NCI-H345 treated with DMSO at 0.1 percent for 48 hours (cell line): Measurements from ENCODE around the gene TDRD9.

ENCODE experiments used
- DNase-seq: peaks from one replicate; lab custom pipeline; 2025; ENCODE audit not compliant: unreplicated experiment; lab: John Stamatoyannopoulos, UW

Gene TDRD9

DNA sequence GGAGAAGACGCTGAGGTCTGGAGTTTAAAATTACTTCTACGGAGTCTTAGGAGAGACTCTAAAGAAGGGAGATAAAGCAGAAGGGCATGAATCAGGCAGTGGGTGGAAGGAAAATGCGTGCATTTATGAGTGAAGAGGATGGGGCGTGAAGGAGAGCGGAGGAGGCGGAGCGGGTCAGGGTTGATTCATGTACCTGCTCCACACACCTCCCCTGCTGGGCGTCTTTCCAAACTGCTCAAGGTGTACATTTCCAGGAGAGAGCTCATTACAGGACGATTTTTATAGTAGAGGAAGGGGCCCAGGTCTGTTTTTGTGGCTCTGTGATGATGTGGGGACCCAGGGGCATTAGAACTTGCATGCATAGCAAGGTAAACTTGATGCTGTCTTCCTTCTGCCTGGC, 92.2 kb downstream of the TDRD9 start:
- DNase-seq: no peak

GRCh38 chr14:104023325-104024055, 95.2 kb downstream of the TDRD9 start:
- DNase-seq: no peak

GRCh38 chr14:104025534-104025933, 97.3 kb downstream of the TDRD9 start:
- no peak for DNase-seq

GRCh38 chr14:104026024-104026423, 97.8 kb downstream of the TDRD9 start:
- no peak for DNase-seq

DNA sequence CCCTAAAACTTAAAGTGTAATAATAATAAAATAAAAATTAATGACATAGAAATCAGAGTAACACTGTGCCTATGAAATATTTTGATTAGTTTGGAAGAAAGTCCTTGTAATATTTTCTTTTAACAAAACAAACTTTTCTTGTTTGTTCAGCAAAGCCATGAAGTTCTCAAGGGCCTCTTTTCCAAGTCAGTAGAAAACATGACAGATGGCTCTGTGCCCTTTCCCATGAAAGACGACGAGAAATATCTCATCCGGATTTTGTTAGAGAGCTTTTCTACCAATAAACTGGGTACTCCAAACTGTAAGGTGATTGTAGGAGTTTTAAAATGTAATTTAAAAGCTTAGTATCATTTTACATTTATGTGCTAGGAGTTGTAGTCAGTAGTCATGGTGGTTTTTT, 102.7 kb downstream of the TDRD9 start:
- DNase-seq: no peak

GRCh38 chr14:104031384-104031783, 103.1 kb downstream of the TDRD9 start:
- DNase-seq: no peak

DNA sequence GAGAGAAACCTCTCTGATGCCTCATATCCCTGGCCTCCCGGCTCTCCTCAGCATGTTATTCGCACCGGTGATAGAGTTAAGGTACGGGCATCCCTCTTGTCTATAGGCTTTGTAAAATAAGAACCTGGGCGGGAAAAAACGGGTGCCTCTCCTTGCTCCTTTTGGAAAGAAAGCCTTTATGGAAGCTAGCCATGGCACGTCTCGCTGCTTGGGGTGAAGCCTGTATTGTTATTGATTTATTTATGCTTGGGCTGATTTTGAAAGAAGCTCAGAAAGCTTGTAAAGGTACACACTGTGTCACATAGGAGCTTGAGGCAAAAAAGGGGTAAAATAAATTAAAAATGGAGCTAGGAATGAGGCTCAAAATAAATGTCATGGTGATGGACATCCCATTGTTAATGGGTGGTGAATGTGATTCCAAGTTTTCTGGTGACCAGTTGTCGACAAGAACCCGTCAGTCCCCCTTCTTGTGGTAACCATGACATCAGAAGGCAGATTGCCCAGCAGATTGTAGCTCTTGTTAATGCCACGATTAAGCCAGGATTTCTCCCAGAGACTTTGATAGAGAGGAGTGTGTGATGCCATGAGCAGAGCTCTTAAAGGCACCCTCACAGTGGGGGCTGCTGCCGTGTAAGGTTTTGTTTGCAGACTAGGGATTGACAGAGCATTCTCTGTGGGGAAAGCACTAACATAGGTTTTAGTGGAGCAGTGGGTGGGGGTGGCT, 106.9 kb downstream of the TDRD9 start:
- no peak for DNase-seq

GRCh38 chr14:104036212-104036611, 108.0 kb downstream of the TDRD9 start:
- DNase-seq: no peak

DNA sequence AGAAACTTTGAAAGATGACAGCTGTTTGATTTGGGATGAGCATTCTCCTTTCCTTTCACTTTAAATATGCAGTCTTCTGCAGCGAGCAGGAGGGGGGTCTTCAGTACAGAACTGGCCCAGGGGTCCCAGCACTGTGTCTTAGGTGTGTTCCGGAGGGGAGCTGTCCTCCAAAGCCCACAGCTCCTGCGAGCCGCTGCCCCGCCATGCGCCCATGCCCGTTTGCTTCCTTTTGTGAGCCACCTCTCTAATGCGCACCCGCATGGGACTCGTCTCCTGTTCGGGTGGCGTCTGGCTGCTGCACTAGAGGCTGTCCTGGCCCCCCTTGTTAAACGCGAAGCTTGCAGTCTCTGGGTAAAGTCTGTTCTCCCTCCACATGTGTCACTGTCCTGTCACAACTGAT, 108.8 kb downstream of the TDRD9 start:
- DNase-seq: no peak

GRCh38 chr14:104037903-104038302, 109.6 kb downstream of the TDRD9 start:
- no peak for DNase-seq

DNA sequence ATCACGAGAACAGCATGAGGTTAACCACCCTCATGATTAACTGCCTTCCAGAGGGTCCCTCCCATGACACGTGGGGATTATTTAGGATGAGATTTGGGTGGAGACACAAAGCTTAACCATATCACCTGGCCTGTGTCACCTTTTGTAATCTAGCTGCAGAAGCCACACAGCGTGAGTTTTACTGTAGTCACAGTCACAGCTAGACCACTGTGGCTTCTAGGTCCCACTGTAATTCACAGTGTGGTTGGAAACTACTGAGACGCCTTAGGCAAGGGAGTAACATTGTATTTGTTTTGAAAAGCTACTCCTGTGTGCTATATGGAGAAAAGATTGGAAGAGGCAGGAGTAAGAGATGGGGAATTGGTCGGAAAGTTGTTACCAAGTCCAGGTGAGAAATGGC, 111.0 kb downstream of the TDRD9 start:
- DNase-seq: no peak

GRCh38 chr14:104040539-104040938, 112.3 kb downstream of the TDRD9 start:
- DNase-seq: no peak

GRCh38 chr14:104041430-104042104, 113.3 kb downstream of the TDRD9 start:
- no peak for DNase-seq

DNA sequence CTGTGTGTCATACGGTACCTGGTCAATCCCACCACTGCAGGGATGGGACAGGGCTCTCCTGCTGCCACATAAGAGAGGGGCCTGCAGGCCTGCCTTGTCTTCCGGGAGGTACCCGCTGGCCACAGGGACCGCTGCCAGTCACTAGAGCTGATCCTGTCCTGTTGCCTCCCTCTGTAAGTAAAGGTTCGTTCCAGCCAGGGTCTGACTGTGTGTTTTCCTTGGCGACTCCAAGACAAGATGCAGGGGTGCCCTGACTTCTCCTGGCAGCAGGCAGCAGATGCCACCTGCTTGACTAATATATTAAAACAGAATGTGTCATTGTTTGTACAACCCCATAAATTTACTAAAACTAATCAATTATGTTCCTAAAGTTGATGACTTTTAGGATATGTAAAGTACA, 115.8 kb downstream of the TDRD9 start:
- DNase-seq: no peak

DNA sequence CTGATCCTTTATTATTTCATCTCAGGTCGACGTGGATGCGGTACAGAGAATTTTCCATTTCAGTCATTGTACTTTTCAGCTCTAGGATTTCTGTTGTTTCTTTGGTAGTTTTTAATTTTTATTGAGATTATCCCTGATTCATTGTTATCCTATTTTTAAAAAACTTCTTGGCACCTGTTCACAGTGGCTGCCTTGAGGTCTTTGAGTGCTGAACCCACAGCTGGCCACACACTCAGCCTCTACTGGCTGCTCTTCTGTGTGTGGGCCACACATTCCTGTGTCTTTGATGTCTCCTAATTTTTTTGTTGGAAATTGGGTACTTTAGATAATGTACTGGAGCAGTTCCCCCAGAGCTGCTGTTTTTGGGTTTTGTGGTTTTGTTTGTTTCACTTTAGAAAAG, 119.5 kb downstream of the TDRD9 start:
- DNase-seq: no peak

DNA sequence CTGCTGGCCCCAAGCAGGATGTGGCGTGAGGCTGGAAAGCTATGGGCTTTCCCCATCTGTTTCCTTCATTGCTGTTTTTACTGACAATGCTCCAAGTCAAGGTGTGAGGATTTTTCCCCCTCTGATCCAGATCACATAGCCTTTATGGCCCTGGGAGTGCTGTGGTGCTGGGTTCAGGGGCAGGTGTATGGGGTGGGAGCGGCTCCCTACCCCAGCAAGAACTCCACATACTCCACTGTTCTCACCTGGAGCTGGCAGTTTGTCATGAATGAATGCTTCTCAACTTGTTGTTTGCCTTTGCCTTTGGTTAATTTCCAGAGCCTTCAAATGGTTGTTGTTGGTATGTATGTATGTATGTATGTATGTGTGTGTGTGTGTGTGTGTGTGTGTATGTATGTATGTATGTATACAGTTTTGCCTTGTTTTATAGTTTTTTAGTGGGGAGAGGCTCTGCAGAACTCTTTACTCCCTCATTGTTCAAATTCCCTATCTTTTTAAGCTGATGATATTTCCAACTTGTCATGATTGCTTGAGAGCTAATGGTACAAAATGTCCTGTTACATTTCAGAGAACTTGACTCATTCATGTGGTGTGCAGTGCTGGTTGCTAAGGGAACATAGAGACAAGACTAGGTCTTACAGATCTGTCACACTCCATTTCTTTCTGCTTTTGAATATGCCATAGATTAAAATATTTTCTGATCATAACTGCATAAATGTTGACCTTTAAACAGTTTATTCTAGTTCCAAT, 120.7 kb downstream of the TDRD9 start:
- no peak for DNase-seq

GRCh38 chr14:104049576-104050240, 121.5 kb downstream of the TDRD9 start:
- DNase-seq: no peak

DNA sequence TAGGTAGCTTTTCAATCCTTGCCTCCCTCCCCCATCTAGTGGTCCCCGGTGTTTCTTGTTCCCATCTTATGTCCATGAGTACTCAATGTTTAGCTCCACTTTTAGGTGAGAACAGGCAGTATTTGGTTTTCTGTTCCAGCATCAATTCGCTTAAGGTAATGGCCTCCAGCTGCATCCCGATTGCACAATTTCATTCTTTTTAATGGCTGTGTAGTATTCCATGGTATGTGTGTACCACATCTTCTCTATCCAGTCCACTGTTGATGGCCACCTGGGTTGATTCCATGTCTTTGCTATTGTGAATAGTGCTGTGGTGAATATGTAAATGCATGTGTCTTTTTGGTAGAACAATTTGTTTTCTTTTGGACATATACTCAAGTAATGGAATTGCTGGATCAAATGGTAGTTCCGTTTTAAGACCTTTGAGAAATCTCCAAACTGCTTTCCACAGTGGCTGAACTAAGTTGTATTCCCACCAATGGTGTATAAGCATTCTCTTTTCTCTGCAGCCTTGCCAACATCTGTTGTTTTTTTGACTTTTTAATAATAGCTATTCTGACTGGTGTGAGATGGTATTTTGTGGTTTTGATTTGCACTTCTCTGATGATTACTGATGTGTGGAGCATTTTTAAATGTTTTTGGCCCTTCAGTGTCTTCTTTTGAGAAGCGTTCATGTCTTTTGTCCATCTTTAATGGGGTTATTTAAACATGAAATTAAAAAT, 123.0 kb downstream of the TDRD9 start:
- DNase-seq: no peak

DNA sequence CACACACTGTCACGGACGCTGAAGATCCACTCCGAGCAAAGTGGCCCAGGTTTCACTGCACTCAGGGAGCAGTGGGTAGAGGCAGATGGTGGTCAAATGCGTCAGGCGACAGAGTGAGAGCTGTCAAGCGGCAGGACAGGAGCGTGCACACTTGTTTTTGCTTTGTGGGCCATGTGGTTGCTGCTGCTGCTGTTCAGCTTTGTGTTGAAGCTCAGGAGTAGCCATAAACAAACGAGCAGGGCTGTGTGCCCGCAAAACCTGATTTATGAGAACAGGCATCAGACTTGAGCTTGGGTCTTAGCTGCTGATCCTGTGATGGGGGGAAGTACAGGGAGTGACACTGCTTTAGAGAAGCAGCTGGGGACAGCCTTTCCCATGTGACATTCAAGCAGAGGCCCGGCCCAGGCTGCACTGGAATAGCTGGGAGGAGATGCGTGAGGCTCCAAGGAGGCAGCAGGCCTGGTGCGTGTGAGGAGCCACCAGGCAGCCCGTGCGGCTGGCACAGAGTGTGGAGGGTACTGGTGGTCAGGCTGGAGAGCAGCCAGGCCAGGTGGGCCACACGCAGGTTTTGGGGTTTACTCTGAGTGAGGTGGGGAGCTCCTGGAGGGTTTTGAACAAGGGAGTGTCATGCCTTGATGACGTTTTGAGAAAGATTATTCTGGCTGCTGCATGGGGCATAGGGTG, 126.1 kb downstream of the TDRD9 start:
- no peak for DNase-seq

- DNase-seq: no peak
Measured at GRCh38 chr14:104062281-104062680, 134.0 kb downstream of the TDRD9 start.
